ENCODE measurements around the gene RTP2.

The RTP2 gene

DNA sequence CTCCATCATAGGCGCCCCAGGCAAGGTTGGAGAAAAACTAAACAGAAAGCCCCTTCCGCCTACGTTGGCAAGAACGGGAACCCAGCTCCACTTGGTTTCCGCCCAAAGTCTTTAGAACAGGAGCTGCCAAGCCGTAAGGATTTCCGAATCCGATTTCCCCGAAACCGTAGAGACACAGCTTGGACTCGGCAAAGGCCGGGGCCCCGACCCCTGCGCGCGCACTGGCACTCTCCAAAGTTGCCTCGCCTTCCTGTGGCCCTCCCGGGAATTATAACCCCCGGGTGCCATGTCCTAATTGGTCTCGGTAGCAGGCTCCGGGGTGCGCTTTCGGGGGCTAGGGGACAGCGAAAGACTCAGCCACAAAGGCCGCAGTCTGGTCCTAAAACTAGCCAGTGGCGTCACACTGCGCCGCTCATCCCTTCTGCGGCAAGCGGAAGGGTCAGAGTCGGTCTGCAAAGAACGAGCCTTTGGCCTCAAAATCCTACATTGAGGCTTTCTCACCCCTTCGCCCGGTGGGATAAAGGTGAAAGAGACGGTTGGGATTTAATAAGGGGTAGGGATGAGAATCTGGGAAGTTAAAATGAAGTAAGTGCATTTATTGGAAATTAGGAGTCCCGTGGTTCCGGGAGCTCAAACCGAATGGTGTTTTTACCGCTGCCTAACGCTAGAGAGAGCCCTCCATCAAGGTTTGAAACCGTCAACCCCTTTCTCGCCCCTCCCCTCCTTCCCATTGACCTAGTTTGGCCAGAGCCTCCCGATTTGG lies 36.2 kb upstream of the RTP2 start:
- DNase-seq, result peak; percentile 86 to 91

DNA sequence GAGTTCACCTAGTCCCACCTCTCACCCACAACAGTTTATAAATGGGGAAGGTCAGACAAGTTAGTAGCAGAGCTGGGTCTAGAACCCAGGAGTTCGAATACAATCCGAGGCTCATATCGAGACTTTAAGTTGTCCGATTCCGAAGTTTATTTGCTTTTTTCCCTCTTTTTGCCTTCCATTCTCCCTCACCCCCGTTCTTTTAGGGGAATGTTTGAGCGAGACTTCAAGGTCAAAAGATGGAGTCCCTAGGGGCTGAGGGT lies 35.6 kb upstream of the RTP2 start:
- no peak for DNase-seq

DNA sequence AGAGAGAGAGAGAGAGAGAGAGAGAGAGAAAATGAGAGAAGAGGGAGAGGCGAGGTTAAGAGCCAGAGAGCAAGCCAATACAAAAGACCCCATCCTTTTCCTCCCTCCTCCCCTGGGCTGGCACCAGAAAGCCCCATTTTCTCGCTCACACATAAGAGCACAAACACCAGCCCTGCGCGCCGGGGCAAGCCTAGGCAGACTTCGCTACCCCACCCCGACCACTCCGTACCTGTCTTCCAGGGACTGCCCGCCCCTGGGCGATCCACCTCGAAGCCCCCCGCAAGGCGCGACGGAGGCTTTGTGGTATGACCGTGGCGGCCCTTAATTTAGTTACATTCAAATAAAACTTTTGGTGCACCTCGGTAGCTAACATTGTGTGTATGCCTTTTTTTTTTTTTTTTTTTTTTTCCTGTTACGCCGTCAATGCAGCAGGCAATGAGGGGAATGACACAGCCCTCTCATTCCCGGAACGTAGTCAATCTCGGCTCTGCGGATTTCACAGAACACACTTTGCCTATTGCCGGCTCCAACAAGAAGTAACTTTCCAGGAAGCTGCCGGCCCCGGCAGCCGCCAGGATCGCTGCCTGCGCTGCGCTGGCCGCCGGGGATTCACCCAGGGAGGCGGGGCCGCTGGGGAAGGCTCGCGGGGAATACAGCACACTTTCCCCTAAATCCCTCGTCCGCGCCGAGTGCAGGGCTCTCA lies 35.2 kb upstream of the RTP2 start:
- peak in 1 of 2 experiments; percentile 35 for DNase-seq

DNA sequence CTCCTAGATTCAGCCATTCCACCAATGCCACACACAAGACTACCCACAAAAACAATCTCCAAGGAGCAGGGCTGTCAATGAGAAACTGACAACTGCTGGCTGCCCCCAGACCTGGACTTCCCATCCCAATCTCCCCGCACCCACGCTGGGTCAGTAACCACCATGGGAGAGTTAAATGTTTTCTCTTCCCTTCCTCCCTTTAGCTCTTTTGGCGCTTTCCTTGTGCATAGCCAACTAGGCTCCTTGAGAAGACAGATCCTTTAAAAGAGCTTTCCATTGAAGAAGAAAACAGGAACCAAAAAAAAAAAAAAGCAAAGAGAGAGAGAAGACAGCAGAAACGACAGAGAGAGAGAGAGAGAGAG lies 34.6 kb upstream of the RTP2 start:
- DNase-seq, result no peak

DNA sequence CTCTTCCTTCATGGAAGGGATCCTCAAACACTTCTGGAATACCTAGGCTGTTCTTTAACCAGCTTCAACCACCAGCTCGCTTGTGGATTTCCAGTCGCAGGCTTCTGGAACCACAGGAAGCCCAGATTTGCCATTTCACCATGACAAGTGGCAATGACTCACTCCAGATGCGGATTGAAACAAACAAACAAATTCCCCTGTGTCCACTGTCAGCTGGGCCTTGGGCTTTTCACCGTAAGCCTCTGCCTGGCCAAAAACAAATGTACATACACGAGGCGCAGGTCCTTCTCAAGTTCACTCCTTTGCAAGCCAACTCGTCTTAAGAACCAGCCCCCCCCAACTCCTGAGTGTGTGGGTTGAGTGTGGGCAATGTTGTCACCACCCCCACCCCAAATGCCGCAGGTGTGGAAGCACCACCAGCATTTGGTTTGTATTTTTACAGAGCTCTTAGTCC lies 34.1 kb upstream of the RTP2 start:
- DNase-seq, result no peak

DNA sequence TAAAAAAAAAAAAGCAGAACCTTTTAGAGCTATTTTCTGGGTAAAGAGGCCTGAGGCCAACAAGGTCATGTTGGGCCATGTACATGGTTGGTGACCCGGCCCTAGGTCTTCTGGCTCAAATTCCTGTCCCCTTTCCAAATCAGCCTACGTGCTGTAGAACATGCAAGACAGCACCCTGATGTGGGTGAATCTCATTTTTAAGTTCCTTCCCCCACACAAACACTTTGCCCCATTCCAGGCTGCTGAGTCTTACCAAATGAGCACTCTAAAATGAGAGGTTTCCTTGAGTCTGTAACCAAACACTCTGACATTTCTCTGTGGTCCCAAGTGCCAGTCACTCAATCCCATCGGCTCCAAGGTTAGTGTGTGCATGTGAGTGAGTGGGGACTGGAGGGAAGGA lies 33.5 kb upstream of the RTP2 start:
- DNase-seq, result no peak

DNA sequence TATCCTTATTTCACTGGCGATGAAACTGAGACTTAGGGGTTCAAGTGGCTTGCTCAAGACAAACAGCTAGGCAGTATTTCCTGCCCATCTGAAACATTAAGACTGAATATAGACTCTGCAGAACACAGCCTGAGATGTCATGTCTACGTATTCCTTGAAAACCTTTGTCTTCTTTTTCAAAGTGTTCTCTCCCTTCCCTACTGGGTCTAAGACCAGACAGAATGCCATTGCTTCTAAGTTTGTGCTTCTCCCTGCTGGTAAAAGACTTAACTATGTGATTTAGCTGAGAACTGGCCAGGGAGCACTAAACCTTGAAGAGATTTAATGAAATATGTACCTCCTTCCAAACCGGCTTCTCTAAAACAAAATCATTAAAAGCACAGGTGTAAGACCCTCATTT lies 33.0 kb upstream of the RTP2 start:
- no peak for DNase-seq

DNA sequence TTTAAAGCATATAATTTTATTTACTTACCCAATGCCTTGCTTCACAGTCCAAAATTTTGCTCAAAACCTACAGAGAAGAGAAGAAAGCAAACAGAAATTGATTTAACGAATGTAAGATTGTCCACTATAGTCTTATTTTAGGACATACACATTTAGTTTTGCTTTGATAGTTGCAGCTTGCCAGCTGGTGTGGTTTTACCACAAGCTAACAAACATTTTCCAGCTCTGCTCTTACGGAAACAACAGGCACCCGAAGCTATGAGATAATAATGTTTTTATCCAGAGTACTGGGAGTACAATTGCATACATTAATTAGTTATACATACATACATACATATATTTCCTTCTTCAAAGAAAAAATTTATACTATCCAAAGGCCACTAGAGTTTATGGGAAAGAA lies 32.5 kb upstream of the RTP2 start:
- no peak for DNase-seq

DNA sequence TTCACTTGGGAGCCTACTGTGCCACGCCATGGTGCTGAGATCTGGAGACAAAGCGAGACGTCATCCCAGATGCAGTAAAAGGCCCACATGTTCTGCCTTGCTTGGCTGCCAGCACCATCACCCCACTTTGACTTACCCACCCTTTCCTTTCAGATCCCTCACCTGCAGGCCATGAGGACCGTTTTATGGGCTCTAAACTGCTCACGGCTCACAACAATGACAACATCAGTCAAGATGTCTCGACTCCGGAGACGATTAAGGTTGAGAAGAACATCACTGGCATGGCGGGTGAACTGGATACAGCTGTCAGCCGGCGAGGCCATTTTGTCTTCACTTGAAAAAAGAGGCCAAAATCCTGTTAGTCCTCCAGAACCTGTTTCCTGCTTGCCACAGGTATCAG lies 31.0 kb upstream of the RTP2 start:
- no peak for DNase-seq

DNA sequence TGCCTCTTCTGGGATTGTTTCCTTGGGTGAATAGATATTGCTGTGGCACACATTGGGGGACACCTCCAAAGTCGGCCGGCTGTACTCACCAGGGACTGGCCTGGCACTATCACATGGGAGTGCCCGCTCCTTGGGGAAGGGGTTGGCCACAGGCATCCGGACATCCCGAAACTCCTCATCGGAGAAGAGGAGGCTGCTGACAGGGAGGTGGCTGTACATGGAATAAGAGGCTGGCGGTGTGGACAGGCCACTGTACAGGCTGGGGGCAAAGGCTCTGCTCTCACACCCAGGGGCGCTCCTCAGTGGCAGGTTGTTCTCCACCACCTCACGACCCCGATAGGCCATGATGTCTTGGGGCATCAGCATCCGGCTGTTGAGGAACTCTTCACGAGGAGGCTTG lies 27.2 kb upstream of the RTP2 start:
- DNase-seq, result no peak

DNA sequence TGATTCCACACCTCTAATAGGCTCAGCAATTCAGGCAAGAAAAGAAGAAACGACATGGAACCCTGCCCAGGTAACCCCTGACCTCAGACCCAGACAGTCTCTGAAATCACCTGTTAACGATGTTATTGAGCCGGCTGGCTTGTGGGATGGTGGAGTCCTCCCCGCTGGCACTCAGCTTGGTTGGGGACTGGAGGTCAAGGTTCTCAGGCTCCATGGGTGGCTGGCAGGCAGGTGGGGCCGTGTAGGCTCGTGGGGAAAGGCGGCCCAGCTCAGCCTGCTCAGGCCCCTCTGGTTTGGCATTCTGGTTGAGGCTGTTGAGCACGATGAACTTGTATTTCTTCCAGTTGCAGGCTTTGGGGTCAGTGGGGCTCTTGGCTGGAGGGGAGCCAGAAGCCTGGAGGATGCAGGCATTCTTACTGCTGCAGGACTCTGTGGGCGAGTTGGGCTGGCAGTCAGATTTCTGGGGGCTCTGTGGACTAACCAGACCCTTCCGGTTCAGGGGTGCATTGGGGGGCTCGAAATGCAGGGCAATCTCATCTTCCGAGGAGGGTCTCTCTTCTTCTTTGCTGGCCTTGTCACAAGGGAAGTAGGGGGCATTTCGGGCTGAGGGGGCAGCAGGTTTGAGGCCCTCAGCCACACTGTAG lies 26.7 kb upstream of the RTP2 start:
- DNase-seq, result no peak

DNA sequence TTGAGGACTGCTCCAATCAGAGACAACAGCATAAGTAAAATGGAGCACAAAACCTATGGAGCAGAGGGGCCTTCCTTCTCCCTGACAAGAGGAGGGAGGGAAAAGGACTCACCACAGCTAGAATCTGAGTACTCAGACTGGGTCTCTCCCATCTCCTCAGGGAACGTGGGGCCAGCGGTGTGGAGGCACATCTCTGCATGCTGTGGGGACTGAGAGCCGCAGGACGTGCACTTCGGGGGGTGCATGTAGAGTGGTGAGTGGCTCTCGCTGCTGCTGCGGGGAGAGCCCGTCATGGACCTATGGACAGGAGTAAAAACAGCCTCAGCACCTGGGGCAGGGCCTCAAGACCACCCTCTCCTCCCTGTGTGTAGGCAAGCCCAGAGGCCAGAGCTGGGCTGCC lies 25.9 kb upstream of the RTP2 start:
- no peak for DNase-seq

DNA sequence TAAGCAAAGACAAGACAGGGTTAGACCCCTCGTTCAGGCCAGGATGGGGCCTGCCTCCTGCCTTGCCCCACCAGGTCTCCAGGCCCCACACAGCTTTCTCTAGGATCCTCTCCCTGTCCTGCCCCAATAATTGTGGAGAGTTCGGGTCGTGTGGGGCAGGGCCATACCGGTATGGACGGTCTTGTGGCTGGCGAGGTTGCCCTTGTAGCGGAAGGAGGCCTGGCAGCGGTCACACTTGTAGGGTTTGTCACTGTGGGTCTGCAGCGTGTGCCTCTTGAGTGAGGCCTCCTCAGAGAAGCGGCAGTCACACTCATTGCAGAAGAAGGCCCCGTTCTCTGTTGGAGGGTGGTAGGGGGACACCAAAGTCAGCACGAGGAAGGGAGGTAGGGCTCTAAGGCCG lies 24.2 kb upstream of the RTP2 start:
- DNase-seq, result no peak

DNA sequence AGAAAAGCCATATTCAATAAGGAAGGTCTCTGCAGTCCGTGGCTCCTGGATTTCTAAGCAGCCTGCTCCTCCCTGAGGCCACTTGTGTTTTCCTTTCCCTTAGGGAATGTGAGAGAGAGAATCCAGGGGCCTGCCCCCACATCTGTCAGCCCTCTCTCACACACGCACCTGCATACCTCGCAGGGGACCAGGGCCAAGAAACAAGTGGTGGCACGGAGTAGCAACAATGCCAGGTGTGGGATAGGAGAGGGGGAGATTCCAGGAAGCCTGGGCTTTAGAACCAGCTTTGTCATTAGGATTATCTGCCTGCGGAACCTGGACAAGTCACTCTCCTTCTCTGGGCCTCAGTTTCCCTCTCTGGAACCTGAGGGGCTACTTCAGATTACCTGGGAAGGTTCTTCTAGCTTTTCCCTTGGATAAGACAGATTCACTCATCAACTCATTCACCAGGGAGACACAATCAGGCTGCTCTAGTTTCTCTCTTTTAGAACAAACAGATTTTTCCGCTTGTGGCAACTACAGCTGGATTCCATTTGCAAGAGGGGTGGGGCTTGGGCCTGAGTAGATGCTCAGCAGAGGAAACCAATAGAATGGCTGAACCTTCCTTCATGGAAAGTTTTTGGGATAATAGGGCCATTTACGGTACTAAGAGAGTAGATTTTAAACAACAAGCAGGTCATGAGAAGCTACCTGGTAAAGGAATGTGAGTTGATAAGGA lies 23.5 kb upstream of the RTP2 start:
- DNase-seq, result no peak

DNA sequence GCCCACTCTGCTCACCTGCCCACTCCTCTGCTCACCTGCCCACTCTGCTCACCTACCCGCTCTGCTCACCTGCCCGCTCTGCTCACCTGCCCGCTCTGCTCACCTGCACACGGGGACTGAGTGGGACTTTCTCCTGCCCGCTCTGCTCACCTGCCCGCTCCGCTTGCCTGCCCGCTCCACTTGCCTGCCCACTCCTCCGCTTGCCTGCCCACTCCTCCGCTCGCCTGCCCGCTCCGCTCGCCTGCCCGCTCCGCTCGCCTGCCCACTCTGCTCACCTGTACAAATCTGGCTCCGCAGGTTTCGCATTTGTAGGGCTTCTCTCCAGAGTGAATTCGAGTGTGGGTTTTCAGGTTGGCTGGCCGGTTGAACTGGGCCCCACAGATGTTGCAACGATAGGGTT lies 22.9 kb upstream of the RTP2 start:
- DNase-seq, result no peak

DNA sequence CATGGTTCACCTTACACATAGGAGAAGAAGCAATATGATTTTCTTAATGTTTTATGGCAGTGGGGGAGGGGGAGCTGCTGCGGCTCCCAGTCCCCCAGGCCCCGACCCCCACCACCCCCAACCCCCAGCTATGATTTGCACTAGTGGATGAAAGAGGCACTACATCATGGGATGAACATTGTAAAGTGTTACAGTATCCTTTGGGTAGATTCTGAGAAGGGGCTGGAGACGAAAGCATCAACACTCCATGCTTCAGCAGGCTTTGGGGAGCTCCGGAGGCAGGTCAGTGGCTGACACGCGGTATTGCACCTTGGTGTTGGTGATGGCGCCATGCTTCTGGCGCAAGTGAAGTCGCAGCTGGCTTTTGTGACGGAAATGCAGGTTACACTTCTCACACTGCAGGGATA lies 19.9 kb upstream of the RTP2 start:
- no peak for DNase-seq

DNA sequence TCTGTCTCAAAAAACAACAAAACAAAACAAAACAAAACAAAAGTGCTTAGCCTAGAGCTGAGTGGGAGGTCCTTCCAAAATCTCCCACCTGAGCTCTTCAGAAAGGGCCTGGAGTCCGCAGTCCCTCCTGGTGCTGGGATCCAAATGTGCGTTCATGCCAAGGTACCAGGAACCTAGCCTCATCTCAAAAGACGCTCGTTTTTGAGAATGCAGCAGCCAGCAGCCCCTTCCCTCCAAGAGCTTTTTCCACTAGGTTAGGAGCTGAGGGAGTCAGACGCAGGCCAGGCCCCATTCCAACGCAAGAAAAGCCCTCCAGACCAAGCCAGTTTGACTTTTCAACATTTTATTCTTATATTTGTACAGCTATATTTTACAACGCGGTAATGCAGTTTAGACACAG lies 18.7 kb upstream of the RTP2 start:
- DNase-seq, result no peak

DNA sequence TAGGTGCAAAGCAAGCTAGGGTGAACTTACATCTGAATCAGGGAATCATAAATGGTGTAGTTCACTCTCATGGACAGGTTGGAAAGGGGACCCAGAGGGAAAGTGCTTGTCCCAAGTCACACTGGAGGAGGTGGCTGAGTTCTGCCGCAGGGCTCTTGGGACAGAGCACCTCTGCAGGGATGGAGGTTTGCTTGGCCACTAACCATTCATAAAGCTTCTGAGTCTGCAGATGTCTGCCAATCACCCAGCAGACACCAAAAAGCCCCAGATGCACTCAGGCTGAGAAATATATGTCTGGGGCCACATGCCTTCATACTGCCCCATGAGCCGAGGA lies 17.9 kb upstream of the RTP2 start:
- no peak for DNase-seq

DNA sequence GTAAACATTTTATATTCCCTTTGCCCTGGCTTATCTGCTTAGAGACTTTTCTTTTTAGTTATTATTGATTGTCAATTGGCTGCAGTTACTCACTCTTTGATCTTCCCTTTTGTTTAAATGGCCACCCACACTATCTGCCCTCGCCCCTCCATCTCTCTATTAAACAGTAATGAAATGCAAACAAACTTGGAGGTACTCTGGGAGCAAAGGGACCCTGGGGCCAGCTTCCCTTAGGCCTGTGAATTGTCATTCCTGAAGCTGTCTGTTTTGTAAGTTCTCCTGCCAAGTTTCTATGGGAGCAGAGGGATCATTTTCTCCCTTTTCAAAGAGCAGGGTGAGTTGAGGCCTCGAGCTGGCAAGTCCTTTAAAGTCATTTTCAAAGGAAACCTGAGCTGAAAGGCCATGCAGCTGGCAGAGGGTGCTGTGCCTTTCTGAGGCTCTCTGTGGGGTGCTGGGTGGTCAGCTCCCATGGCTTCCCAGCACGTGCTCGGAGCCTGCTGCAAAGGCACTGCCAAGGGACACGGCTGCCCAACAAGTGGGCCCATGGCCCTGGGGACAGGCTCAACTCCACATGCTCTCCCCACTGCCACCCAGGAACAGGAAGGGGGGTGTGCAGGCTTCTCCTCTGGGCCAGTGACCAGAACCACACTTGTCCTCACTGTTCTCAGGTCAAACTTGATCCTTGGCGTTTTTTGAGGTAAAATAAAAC lies 17.4 kb upstream of the RTP2 start:
- DNase-seq, result no peak

DNA sequence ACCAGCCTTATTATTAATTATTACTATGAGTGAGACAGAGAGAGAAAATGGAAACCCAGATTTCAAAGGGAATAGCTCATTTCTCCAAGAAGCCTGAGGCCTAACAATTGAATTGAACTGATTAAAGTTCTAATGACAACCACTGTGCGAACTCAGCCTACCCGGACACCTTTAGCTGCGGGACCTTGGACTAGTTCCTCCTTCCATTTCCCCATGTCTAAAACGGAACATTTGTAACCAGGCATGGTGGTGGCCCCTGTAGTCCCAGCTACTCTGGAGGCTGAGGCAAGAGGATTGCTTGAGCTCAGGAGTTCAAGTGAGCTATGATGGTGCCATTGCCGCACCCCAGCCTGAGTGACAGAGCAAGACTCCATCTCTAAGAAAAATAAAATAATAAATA lies 16.4 kb upstream of the RTP2 start:
- no peak for DNase-seq

DNA sequence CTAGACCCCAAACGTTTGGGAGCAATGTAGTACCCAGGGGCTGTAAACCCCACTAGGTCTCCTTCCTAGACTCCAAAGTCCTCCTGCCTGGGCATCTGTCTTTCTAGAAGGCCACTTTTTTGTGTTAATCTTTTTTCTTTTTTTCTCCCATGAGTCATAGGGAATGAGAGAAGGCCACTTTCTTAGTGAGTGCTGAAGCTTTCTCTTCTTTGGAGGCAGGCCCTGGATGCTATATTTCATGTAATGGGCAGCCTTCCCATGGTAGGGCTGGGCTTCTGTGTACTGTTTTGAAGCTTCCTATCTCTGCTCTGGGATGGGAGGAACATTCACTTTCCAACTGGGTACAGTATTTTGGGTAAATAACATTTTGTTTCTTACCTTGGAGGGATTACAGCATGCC lies 15.2 kb upstream of the RTP2 start:
- DNase-seq, result no peak

DNA sequence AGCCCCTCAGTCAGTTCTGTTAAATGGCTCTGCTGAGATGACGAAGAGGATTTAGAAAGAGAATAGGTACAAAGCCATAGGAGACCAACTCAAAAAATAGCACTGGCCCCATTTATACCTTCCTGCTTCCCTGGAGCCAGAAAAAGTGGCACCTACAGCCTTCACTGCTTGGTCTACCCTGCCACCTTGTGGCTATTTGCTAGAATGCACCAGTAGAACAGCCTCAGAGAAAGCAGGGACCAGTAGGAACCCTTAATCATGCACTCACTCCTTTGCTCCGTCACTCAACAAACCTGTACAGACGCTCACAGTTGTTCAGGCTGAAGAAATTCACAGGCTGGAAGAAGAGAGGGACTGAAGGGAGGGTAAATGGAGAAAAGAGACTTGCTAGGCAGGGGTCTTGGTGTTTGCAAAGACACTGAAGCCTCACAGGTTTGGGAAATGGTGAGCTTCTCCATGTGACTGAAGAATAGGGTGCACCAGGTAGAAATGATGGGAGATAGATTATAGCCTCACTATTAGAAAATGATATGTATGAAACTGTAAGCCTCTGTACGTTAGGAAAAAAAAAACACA lies 12.1 kb upstream of the RTP2 start:
- peak; percentile 70 to 83 for DNase-seq

DNA sequence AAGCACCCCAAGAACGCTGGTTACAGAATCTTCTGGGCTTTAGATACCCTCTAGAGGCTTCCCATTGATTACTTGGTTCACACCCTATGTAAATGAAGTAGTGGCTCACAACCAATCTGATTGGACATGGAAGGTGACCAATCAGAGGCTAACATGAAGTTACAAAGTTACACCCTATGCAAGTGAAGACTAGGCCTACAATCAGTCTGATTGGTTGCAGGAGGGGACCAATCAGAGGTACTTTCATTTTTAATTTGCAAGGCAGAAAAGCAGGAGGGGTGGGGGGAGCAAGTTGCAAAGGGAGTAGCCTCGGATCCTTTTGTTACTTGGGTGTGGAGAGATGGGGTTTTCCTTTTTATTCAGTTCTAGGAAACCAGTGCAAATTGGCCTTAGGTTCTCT lies 11.1 kb upstream of the RTP2 start:
- peak; percentile 11 for DNase-seq
